SU-DHL-6 (cell line): ENCODE measurements around the gene GNAI1.

Experiments used
- H2AFZ ChIP-seq: fragments of 200-600 bp; sonication (generic); 2 replicates; pipeline ENCODE4 v1.6.1; 2014; ENCODE audit warnings: low read depth, mild to moderate bottlenecking, moderate library complexity, mixed read lengths, antibody characterized with exemption, low read length; ENCODE audit not compliant: severe bottlenecking
- H3F3A ChIP-seq: fragments of 200-600 bp; shearing (Covaris generic); 2 replicates; pipeline ENCODE4 v1.6.0; 2016; ENCODE audit warnings: antibody characterized with exemption, mild to moderate bottlenecking; ENCODE audit not compliant: insufficient read depth
- H3K27ac ChIP-seq: fragments of 200-600 bp; sonication (generic); 2 replicates; pipeline ENCODE4 v1.5.1; 2016; ENCODE audit warnings: low read depth, mild to moderate bottlenecking, low read length, moderate library complexity, mixed read lengths
- H3K27me3 ChIP-seq: fragments of 200-600 bp; sonication (generic), shearing (Covaris generic); 2 replicates; pipeline ENCODE4 v1.6.0; 2014; ENCODE audit warnings: mild to moderate bottlenecking, low read length
- H3K36me3 ChIP-seq: fragments of 200-600 bp; sonication (generic); 2 replicates; pipeline ENCODE4 v1.6.1; 2014; ENCODE audit warnings: mild to moderate bottlenecking, low read length, mixed read lengths
- H3K4me2 ChIP-seq: fragments of 300-600, 200-600 bp; shearing (Covaris generic), sonication (generic); 2 replicates; pipeline ENCODE4 v1.6.0; 2014; ENCODE audit warnings: low read length, low read depth, mild to moderate bottlenecking; ENCODE audit not compliant: poor library complexity, severe bottlenecking
- H3K4me3 ChIP-seq: fragments of 200-600 bp; sonication (generic); 2 replicates; pipeline ENCODE4 v1.5.1; 2014; ENCODE audit warnings: antibody characterized with exemption, low read length, mild to moderate bottlenecking, mixed read lengths; ENCODE audit not compliant: insufficient read depth, poor library complexity, severe bottlenecking
- H3K79me2 ChIP-seq: fragments of 200-600 bp; sonication (generic); 2 replicates; pipeline ENCODE4 v1.6.1; 2014; ENCODE audit warnings: mild to moderate bottlenecking, low read length, moderate library complexity; ENCODE audit not compliant: insufficient read depth
- H3K9ac ChIP-seq: fragments of 200-600 bp; sonication (generic); 2 replicates; pipeline ENCODE4 v1.7.0; 2014; ENCODE audit warnings: mild to moderate bottlenecking, low read length
- H3K9me2 ChIP-seq: fragments of 200-600 bp; sonication (generic); replicated peaks from 2 replicates; pipeline ENCODE4 v1.6.1; 2014; ENCODE audit warnings: low read length; ENCODE audit not compliant: insufficient read depth
- H3K9me3 ChIP-seq: fragments of 200-600 bp; sonication (generic); 2 replicates; pipeline ENCODE4 v1.6.1; 2014; ENCODE audit warnings: low read length, mixed read lengths; ENCODE audit not compliant: insufficient read depth
- H4K20me1 ChIP-seq: fragments of 200-600 bp; sonication (generic); 2 replicates; pipeline ENCODE4 v1.6.1; 2014; ENCODE audit warnings: low read depth, mild to moderate bottlenecking, antibody characterized with exemption, low read length, moderate library complexity, mixed read lengths
- EZH2phosphoT487 ChIP-seq: fragments of 200-600 bp; sonication (generic), shearing (Covaris generic); conservative IDR thresholded peaks from 2 replicates; pipeline ENCODE4 v1.6.1; 2018; ENCODE audit warnings: mild to moderate bottlenecking, antibody characterized with exemption, low read length, moderate library complexity, mixed read lengths
- TF ChIP-seq, protein P1 (sequence below): fragments of 200-600 bp; sonication (generic); IDR thresholded peaks from one replicate; pipeline ENCODE4 v1.5.1; 2017; ENCODE audit warnings: antibody characterized with exemption, mild to moderate bottlenecking, low read length, moderate library complexity; ENCODE audit not compliant: insufficient read depth, poor library complexity, severe bottlenecking

The GNAI1 gene

DNA sequence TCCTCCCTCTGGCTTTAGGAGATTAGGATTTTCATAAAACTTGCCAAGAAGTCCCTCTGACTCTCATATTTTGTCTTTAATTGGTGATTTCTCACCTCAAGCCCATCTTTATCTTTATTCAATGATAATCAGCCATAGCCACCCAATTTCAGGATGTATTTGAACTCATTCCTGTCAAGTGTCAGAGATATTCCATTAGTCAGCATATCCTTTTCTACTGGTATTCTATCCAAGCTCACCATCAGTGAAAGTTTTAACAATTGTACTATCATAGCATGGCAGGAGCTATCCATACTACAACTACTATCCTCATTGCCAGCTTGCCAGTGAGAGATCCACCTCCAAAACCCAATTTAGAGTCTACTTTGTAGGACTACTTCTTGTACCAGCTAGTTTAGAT, 114.6 kb downstream of the GNAI1 start:
- no peaks in the 10 kb centered on the region for H3K36me3 ChIP-seq
- H3K79me2 ChIP-seq = no peaks in the 10 kb centered on the region
- H2AFZ ChIP-seq = no peak overlapping the region
- no peak overlapping the region for H3K4me3 ChIP-seq
- H3K27me3 ChIP-seq = no peaks in the 10 kb centered on the region
- H3K4me2 ChIP-seq = no peak overlapping the region
- H4K20me1 ChIP-seq = no peaks in the 10 kb centered on the region
- no peaks in the 10 kb centered on the region for H3K9me3 ChIP-seq
- H3K9me2 ChIP-seq = no peaks in the 10 kb centered on the region
- no peaks in the 10 kb centered on the region for H3F3A ChIP-seq
- no peak overlapping the region for H3K27ac ChIP-seq
- H3K9ac ChIP-seq = no peak overlapping the region
- no peak for TF ChIP-seq EZH2phosphoT487
- TF ChIP-seq, protein P1, sequence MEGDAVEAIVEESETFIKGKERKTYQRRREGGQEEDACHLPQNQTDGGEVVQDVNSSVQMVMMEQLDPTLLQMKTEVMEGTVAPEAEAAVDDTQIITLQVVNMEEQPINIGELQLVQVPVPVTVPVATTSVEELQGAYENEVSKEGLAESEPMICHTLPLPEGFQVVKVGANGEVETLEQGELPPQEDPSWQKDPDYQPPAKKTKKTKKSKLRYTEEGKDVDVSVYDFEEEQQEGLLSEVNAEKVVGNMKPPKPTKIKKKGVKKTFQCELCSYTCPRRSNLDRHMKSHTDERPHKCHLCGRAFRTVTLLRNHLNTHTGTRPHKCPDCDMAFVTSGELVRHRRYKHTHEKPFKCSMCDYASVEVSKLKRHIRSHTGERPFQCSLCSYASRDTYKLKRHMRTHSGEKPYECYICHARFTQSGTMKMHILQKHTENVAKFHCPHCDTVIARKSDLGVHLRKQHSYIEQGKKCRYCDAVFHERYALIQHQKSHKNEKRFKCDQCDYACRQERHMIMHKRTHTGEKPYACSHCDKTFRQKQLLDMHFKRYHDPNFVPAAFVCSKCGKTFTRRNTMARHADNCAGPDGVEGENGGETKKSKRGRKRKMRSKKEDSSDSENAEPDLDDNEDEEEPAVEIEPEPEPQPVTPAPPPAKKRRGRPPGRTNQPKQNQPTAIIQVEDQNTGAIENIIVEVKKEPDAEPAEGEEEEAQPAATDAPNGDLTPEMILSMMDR = no peak

DNA sequence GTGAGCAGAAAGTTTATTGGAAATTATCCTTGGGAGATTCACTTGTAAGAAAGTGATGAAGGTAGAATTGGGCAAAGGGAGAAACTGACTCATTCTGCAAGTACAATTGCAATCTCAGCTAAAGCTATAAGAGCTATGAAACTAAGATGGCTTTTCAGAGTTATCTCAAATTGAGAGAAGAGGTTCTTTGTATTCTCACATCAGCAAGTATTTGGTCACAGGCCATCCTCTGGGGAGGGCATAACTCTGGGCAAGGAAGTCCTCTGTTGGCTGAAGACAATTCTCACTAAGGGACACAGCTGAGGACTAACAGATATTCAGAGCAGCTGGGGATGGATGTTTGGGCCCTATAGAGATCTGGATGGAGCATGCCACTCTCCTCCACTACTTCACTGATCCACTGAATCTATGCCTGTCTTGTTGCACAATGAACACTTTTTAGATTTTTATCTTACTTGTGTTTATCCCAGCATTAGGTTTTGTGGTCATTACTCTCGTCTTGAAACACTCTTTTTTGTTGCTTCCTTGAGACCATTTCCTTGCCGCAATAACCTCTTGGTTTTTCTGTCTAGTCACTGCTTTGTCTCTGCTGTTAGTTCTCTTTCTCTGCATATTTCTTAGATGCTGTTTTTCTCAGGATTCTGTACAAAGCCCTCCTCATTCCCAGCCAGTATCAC, 115.1 kb downstream of the GNAI1 start:
- H3K79me2 ChIP-seq = no peaks in the 10 kb centered on the region
- TF ChIP-seq, protein P1 = no peak
- no peak for TF ChIP-seq EZH2phosphoT487
- H3K36me3 ChIP-seq = no peaks in the 10 kb centered on the region
- H2AFZ ChIP-seq = no peak overlapping the region
- no peaks in the 10 kb centered on the region for H3K9me3 ChIP-seq
- no peaks in the 10 kb centered on the region for H3F3A ChIP-seq
- no peak overlapping the region for H3K27ac ChIP-seq
- H3K27me3 ChIP-seq = no peaks in the 10 kb centered on the region
- no peak overlapping the region for H3K4me3 ChIP-seq
- no peaks in the 10 kb centered on the region for H3K9me2 ChIP-seq
- no peaks in the 10 kb centered on the region for H4K20me1 ChIP-seq
- no peak overlapping the region for H3K9ac ChIP-seq
- H3K4me2 ChIP-seq = no peak overlapping the region

DNA sequence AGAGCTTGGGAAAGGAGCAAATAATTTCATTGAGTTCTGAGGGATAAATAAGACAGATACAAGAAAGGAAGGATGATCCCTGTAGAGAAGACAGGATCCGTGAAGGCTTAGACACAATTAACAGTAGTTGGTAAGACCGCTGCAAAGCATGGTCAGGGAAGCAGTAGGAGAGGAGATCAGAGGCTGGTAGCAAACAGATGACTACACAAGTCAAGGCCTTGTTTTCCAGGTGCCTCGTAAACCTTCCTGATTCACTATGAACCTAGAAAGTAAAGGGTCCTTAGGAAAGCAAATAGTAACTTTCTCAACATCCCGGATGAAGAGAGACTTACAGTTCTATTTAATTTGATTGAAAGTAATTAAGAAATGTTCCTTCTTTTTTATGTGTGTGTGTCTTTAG, 118.6 kb downstream of the GNAI1 start:
- no peak for TF ChIP-seq EZH2phosphoT487
- TF ChIP-seq, protein P1 = no peak
- H3K9me3 ChIP-seq = no peaks in the 10 kb centered on the region
- H2AFZ ChIP-seq = no peak overlapping the region
- no peaks in the 10 kb centered on the region for H3K79me2 ChIP-seq
- H3K9ac ChIP-seq = no peak overlapping the region
- H3K4me2 ChIP-seq = no peak overlapping the region
- no peaks in the 10 kb centered on the region for H3K27me3 ChIP-seq
- H4K20me1 ChIP-seq = no peaks in the 10 kb centered on the region
- H3K4me3 ChIP-seq = no peak overlapping the region
- no peaks in the 10 kb centered on the region for H3K9me2 ChIP-seq
- no peaks in the 10 kb centered on the region for H3F3A ChIP-seq
- no peaks in the 10 kb centered on the region for H3K36me3 ChIP-seq
- no peak overlapping the region for H3K27ac ChIP-seq
